CD4-positive, alpha-beta T cell (primary cell): ENCODE results near the gene SLC8A2. TPM values are rescaled to one million over a fixed set of nuclear protein-coding genes. Genes with fewer than 3 reads are reported as not detected.
"Not testable (repeated sequence)": the region's sequence is repeated elsewhere in the genome, so short reads cannot be mapped to it uniquely, and the experiment has no call there.

Experiments used
- ATAC-seq: fragments of 200-7000 bp; cut with Tn5 transposase; one replicate; pipeline ENCODE4 v1.10.0; 2022; ENCODE audit warnings: mild to moderate bottlenecking; ENCODE audit not compliant: poor library complexity
- CTCF ChIA-PET: fragments of 350-600 bp; sonication (Branson Sonifier 250); formaldehyde crosslinking; loops from one replicate; lab custom pipeline; 2021; ENCODE audit warnings: antibody characterized with exemption, inconsistent platforms; lab: Charles Lee
- POLR2A ChIA-PET: fragments of 350-600 bp; sonication (Branson Sonifier 250); formaldehyde crosslinking; loops from one replicate; lab custom pipeline; 2021; ENCODE audit warnings: antibody characterized with exemption, inconsistent platforms; lab: Charles Lee
- DNase-seq, 14 experiments: peaks; one replicate each; pipeline ENCODE4 v3.0.0-alpha.2; 2013 to 2020; ENCODE audit warnings: mixed read lengths in 2 of 14
- H3K27ac ChIP-seq, 2 donors: one replicate each; pipeline versions ENCODE4 v1.5.1 to v1.7.0; 2013; ENCODE audit warnings: low read length in 2 of 2, low read depth in 1 of 2, mild to moderate bottlenecking in 1 of 2
- H3K27me3 ChIP-seq, 2 experiments: 1 replicate in 1 of 2; 2 replicates in 1 of 2; pipeline versions ENCODE4 v1.6.1 to v1.7.0; 2013; ENCODE audit warnings: low read length in 2 of 2, control low read depth in 1 of 2, mild to moderate bottlenecking in 1 of 2, moderate library complexity in 1 of 2; ENCODE audit not compliant: insufficient read depth in 2 of 2, control insufficient read depth in 1 of 2
- H3K36me3 ChIP-seq: one replicate; pipeline ENCODE4 v1.6.1; 2013; ENCODE audit warnings: low read length, control low read depth; ENCODE audit not compliant: insufficient read depth
- H3K4me1 ChIP-seq: one replicate; pipeline ENCODE4 v1.6.1; 2013; ENCODE audit warnings: low read length, control low read depth; ENCODE audit not compliant: insufficient read depth
- H3K4me3 ChIP-seq: one replicate; pipeline ENCODE4 v1.5.1; 2013; ENCODE audit warnings: mild to moderate bottlenecking, low read length, moderate library complexity
- H3K9me3 ChIP-seq, 2 experiments: 1 replicate in 1 of 2; 2 replicates in 1 of 2; pipeline versions ENCODE4 v1.6.1 to v1.7.0; 2013; ENCODE audit warnings: low read length in 2 of 2, mild to moderate bottlenecking in 2 of 2, control low read depth in 1 of 2, moderate library complexity in 1 of 2; ENCODE audit not compliant: control insufficient read depth in 1 of 2, insufficient read depth in 1 of 2
- H3K27ac Mint-ChIP-seq: one replicate; pipeline ENCODE4 v1.8.0; 2020; ENCODE audit warnings: mixed read lengths
- H3K27me3 Mint-ChIP-seq: one replicate; pipeline ENCODE4 v1.8.0; 2021; ENCODE audit warnings: mixed read lengths
- H3K36me3 Mint-ChIP-seq: one replicate; pipeline ENCODE4 v1.8.0; 2021; ENCODE audit warnings: low read depth, mixed read lengths
- H3K4me1 Mint-ChIP-seq: one replicate; pipeline ENCODE4 v1.8.0; 2021; ENCODE audit warnings: low read depth, mixed read lengths
- H3K4me3 Mint-ChIP-seq: one replicate; pipeline ENCODE4 v1.8.0; 2020; ENCODE audit warnings: mild to moderate bottlenecking, mixed read lengths
- H3K9me3 Mint-ChIP-seq: one replicate; pipeline ENCODE4 v1.8.0; 2020; ENCODE audit warnings: mixed read lengths
- intact Hi-C, 2 experiments: fragments of 100-400 bp; cut with DNase I in 1 of 2; cut with micrococcal nuclease in 1 of 2; formaldehyde crosslinking; loops; one replicate each; pipeline versions ENCODE4 v1.15.1 to v1.9.0; 2023 to 2025; cut with DNase I, micrococcal nuclease
- total RNA-seq, 174 experiments: library from RNA in 2 of 174; stranded (reverse) in 2 of 174; gene quantifications; one replicate each; pipeline ENCODE4 v1.2.3 and lab custom pipeline; 2021 to 2026
- TF ChIP-seq, protein P1 (sequence below): fragments of 200-600 bp; IDR thresholded peaks from one replicate; pipeline ENCODE4 v1.8.0; 2022; ENCODE audit warnings: antibody characterized with exemption, mild to moderate bottlenecking

The SLC8A2 gene
- total RNA-seq, 2 experiments from 2014 or later: not detected

DNA sequence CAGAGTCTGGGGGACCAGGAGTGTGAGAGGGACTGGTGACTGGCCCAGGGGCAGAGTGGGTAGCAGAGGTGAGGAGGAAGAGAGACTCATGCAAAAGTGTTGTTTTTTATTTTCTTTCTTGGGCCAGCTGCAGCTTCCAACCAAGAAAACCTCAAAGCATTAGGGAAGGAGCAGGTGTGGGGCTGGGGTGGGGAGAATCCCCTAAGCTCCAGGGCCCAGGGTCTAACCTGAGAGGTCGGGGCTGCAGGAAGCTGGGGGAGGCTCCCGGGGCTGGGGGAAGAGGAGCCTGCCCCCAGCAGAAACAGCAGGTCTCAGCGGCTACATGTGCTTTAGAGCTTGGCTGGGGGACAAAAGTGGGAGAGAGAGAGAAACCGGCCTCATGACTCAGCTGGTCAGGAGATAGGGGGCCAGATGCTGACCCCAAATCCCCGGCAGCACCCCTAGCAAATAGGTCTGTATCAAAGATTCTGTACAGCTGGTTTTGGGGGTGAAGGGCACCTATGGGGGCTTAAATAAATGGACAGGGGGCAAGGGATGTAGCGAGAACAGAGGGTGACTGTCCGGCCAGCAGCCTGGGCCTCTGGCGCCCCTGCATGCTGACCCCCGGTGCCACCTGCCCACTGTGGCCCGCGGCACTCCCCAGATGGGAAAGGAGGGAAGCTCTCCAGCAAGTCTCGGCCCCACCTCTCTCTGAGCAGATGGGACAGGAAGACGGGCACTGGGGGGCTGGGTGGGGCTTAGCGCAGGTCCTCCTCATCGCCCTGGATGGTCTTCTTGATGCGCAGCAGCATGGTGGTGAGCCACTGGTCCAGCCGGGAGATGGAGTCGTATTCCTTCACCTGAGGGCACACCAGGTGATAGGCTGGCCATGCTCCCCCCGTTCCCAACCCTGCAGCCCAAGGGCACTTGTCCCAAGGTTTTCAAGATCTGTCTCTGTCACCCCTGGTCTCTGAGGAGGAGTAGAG lies 16.1 kb upstream of the SLC8A2 start:
- H3K27me3 Mint-ChIP-seq: no peaks in the 10 kb centered on the region
- Histone ChIP-seq H3K9me3 (no peaks in the 10 kb centered on the region), H3K4me3 (no peak overlapping the region), H3K4me1 (peaks cover 33% of the 10 kb centered on the region), H3K36me3 (peaks cover 39% of the 10 kb centered on the region), H3K27ac (no peak overlapping the region), H3K27me3 (no peaks in the 10 kb centered on the region)
- intact Hi-C loops: no loop called here
- no peaks in the 10 kb centered on the region for H3K9me3 Mint-ChIP-seq
- ATAC-seq (no peak), DNase-seq (no peak)
- ChIA-PET POLR2A (interaction anchor here (0.6 to 0.9 kb wide), 2 partner anchors 20 to 137 kb away, joined by 3 read pairs; no protein-coding TSS in a partner anchor), CTCF (interaction anchor here (0.5 to 1.6 kb wide), 2 partner anchors 14 to 51 kb away, joined by 3 to 4 read pairs; no protein-coding TSS in a partner anchor)
- peaks cover 37% of the 10 kb centered on the region for H3K4me1 Mint-ChIP-seq
- H3K27ac Mint-ChIP-seq: peak overlapping the region; percentile 96
- H3K36me3 Mint-ChIP-seq: peaks cover 53% of the 10 kb centered on the region
- TF ChIP-seq, protein P1, sequence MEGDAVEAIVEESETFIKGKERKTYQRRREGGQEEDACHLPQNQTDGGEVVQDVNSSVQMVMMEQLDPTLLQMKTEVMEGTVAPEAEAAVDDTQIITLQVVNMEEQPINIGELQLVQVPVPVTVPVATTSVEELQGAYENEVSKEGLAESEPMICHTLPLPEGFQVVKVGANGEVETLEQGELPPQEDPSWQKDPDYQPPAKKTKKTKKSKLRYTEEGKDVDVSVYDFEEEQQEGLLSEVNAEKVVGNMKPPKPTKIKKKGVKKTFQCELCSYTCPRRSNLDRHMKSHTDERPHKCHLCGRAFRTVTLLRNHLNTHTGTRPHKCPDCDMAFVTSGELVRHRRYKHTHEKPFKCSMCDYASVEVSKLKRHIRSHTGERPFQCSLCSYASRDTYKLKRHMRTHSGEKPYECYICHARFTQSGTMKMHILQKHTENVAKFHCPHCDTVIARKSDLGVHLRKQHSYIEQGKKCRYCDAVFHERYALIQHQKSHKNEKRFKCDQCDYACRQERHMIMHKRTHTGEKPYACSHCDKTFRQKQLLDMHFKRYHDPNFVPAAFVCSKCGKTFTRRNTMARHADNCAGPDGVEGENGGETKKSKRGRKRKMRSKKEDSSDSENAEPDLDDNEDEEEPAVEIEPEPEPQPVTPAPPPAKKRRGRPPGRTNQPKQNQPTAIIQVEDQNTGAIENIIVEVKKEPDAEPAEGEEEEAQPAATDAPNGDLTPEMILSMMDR: no peak
- no peak overlapping the region for H3K4me3 Mint-ChIP-seq

DNA sequence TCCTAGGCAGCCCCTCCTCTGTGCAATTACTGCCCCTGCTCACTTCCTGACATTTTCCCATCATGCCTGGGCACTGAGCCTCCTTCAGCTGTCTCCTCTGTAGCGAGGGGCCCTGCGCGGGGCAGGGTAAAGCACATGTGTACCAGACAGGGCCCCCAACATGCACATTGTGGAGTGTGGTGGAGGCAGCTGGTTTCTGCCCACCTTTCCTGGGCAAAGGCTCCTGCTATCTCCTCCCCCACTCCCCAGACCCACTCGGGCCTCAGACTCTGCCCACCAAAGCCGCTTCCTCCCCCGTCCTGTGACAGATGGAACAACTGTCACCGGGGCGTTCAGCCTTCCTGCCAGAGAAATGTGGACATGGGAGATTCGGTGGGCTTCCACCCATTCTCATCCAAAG lies 15.2 kb upstream of the SLC8A2 start:
- ChIA-PET POLR2A (no interaction called here), CTCF (interaction anchor here (1.6 to 3.8 kb wide), 2 partner anchors 29 to 50 kb away, joined by 4 to 25 read pairs; partner anchors contain the start of gene NAPA)
- H3K36me3 Mint-ChIP-seq: peaks cover 44% of the 10 kb centered on the region
- H3K27ac Mint-ChIP-seq: peak overlapping the region; percentile 96
- Histone ChIP-seq H3K27ac (no peak overlapping the region), H3K9me3 (no peaks in the 10 kb centered on the region), H3K4me3 (no peak overlapping the region), H3K36me3 (peaks cover 30% of the 10 kb centered on the region), H3K27me3 (no peaks in the 10 kb centered on the region), H3K4me1 (peaks cover 33% of the 10 kb centered on the region)
- DNase-seq (peak in 1 of 14 experiments; percentile 9), ATAC-seq (no peak)
- H3K9me3 Mint-ChIP-seq: no peaks in the 10 kb centered on the region
- H3K4me3 Mint-ChIP-seq: peak overlapping the region; percentile 34
- peaks cover 37% of the 10 kb centered on the region for H3K4me1 Mint-ChIP-seq
- TF ChIP-seq, protein P1: no peak
- intact Hi-C loops: no loop called here
- no peaks in the 10 kb centered on the region for H3K27me3 Mint-ChIP-seq

DNA sequence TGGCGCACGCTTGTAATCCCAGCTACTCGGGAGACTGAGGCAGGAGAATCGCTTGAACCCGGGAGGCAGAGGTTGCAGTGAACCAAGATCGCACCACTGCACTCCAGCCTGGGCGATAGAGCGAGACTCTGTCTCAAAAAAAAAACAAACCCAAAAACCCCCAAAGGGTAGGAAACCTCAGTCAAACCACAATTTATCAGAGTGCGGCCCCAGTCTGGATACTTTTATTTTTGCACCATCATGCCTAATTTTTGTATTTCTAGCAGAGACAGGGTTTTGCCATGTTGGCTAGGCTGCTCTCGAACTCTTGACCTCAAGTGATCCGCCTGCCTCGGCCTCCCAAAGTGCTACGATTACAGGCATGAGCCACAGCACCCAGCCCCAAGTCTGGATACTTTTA lies 14.5 kb upstream of the SLC8A2 start:
- DNase-seq, ATAC-seq, H3K9me3 Mint-ChIP-seq, H3K4me3 ChIP-seq, POLR2A ChIA-PET, H3K27ac ChIP-seq, H3K9me3 ChIP-seq, H3K27me3 ChIP-seq, H3K27me3 Mint-ChIP-seq, intact Hi-C loops: not testable (repeated sequence)
- peak overlapping the region; percentile 34 for H3K4me3 Mint-ChIP-seq
- Histone ChIP-seq H3K36me3 (peaks cover 24% of the 10 kb centered on the region), H3K4me1 (peaks cover 33% of the 10 kb centered on the region)
- CTCF ChIA-PET: interaction anchor here (3.0 to 3.8 kb wide), 2 partner anchors 29 to 50 kb away, joined by 21 to 25 read pairs; partner anchors contain the start of gene NAPA
- H3K36me3 Mint-ChIP-seq: peaks cover 38% of the 10 kb centered on the region
- H3K27ac Mint-ChIP-seq: peak overlapping the region; percentile 96
- peaks cover 37% of the 10 kb centered on the region for H3K4me1 Mint-ChIP-seq
